Gastroesophageal sphincter (tissue), 4 donors: ENCODE results near the gene CEMIP2. TPM values are rescaled to one million over a fixed set of nuclear protein-coding genes. Genes with fewer than 3 reads are reported as not detected.

Experiments
- ATAC-seq: fragments of 150-250 bp; one replicate; pipeline ENCODE4 v1.9.1; 2016; ENCODE audit warnings: mild to moderate bottlenecking, moderate library complexity
- H3K27ac ChIP-seq, 4 donors: fragments of 200-600 bp; sonication (generic) in 3 of 4; 1 replicate in 3 of 4; 2 replicates in 1 of 4; pipeline ENCODE4 v1.5.1; 2016 to 2019
- H3K27me3 ChIP-seq: fragments of 200-600 bp; sonication (generic); one replicate; pipeline ENCODE4 v1.5.1; 2019
- H3K36me3 ChIP-seq, 2 donors: fragments of 200-600 bp; sonication (generic); one replicate each; pipeline ENCODE4 v1.5.1; 2019; ENCODE audit warnings: control low read depth in 1 of 2
- H3K4me1 ChIP-seq, 3 donors: fragments of 200-600 bp; sonication (generic); 1 replicate in 2 of 3; 2 replicates in 1 of 3; pipeline ENCODE4 v1.5.1; 2016 to 2019; ENCODE audit warnings: control low read depth in 2 of 3
- H3K4me3 ChIP-seq, 2 donors: fragments of 200-600 bp; sonication (generic); one replicate each; pipeline ENCODE4 v1.5.1; 2019; ENCODE audit warnings: mild to moderate bottlenecking in 1 of 2, moderate library complexity in 1 of 2
- H3K9me3 ChIP-seq, 3 donors: fragments of 200-600 bp; sonication (generic); one replicate each; pipeline ENCODE4 v1.5.1; 2017 to 2019; ENCODE audit warnings: control low read depth in 2 of 3
- CTCF ChIP-seq, 4 experiments: fragments of 200-600 bp in 2 of 4; fragments of 450-650 bp in 2 of 4; sonication (generic) in 1 of 4; IDR thresholded peaks; one replicate each; pipeline ENCODE4 v1.5.1; 2017 to 2019; ENCODE audit warnings: antibody characterized with exemption in 4 of 4, mild to moderate bottlenecking in 2 of 4, moderate library complexity in 2 of 4
- EP300 ChIP-seq: sonication (generic); formaldehyde crosslinking; IDR thresholded peaks from one replicate; pipeline ENCODE4 v1.6.1; 2017; ENCODE audit warnings: antibody characterized with exemption, mild to moderate bottlenecking
- POLR2A ChIP-seq, 2 donors: fragments of 450-650 bp; IDR thresholded peaks; one replicate each; pipeline ENCODE4 v1.6.1; 2017; ENCODE audit warnings: antibody characterized with exemption in 2 of 2, mild to moderate bottlenecking in 2 of 2, moderate library complexity in 1 of 2
- POLR2AphosphoS5 ChIP-seq: sonication (generic); formaldehyde crosslinking; IDR thresholded peaks from one replicate; pipeline ENCODE4 v1.6.1; 2017; ENCODE audit warnings: antibody characterized with exemption
- WGBS, 2 donors: methylation state at CpG; one replicate each; pipeline ENCODE4 v1.1.5; 2018; ENCODE audit warnings: low coverage in 1 of 2; 5-methylcytosine and 5-hydroxymethylcytosine counted together
- total RNA-seq, 4 donors: library from RNA; depleted of rRNA; stranded (reverse); fragments of >200 nt; gene quantifications; one replicate each; pipeline ENCODE4 v1.1.0, GENCODE V29; 2016

The CEMIP2 gene
- total RNA-seq, 4 donors from 2014 or later: 8.1 to 84.5 (median 17.4) TPM

GRCh38 chr9:71716138-71716909 is 52.0 kb downstream of the CEMIP2 start:
- no peaks in the 10 kb centered on the region for H3K9me3 ChIP-seq
- no peak overlapping the region for H3K4me3 ChIP-seq
- H3K36me3 ChIP-seq: peaks cover 0 to 39% of the 10 kb centered on the region in 2 donors
- peaks cover 0 to 5% (median 0%) of the 10 kb centered on the region in 3 donors for H3K4me1 ChIP-seq
- TF ChIP-seq CTCF (IDR thresholded peaks at IDR 0.05): peak; percentile 5 to 33 (median 29)
- TF ChIP-seq POLR2AphosphoS5: no peak
- ATAC-seq: no peak
- no peaks in the 10 kb centered on the region for H3K27me3 ChIP-seq
- no peak overlapping the region for H3K27ac ChIP-seq
- 90 to 100% methylated on average over 2 of the region's 2 CpGs for WGBS, 2 donors

- Histone ChIP-seq H3K27ac (no peak overlapping the region), H3K4me1 (no peaks in the 10 kb centered on the region), H3K36me3 (peaks cover 0 to 73% of the 10 kb centered on the region in 2 donors), H3K4me3 (no peak overlapping the region), H3K27me3 (no peaks in the 10 kb centered on the region), H3K9me3 (no peaks in the 10 kb centered on the region)
- no peak for ATAC-seq
- TF ChIP-seq POLR2A (IDR thresholded peaks at IDR 0.05) (no peak), CTCF (IDR thresholded peaks at IDR 0.05) (no peak), POLR2AphosphoS5 (no peak), EP300 (no peak)
These were observed 57.5 kb downstream of the CEMIP2 start for GRCh38 chr9:71710856-71711255.

- Histone ChIP-seq H3K36me3 (peaks cover 0 to 73% of the 10 kb centered on the region in 2 donors), H3K9me3 (no peaks in the 10 kb centered on the region), H3K4me3 (no peak overlapping the region), H3K4me1 (peaks cover 0 to 6% (median 3%) of the 10 kb centered on the region in 3 donors), H3K27me3 (no peaks in the 10 kb centered on the region), H3K27ac (no peak overlapping the region)
- WGBS, 2 donors: 83 to 95% methylated on average over 4 to 5 of the region's 5 CpGs
- TF ChIP-seq CTCF (IDR thresholded peaks at IDR 0.05) (no peak), POLR2A (IDR thresholded peaks at IDR 0.05) (no peak), POLR2AphosphoS5 (no peak), EP300 (no peak)
- ATAC-seq: no peak
These were observed 58.1 kb downstream of the CEMIP2 start for GRCh38 chr9:71710201-71710600.

- 95% methylated on average over 1 of the region's 1 CpG; no CpG with 5 or more reads in 1 of the 2 donors for WGBS, 2 donors
- Histone ChIP-seq H3K4me3 (no peak overlapping the region), H3K27me3 (no peaks in the 10 kb centered on the region), H3K9me3 (no peaks in the 10 kb centered on the region), H3K36me3 (peaks cover 0 to 68% of the 10 kb centered on the region in 2 donors), H3K4me1 (peaks cover 0 to 14% (median 6%) of the 10 kb centered on the region in 3 donors), H3K27ac (no peak overlapping the region)
- TF ChIP-seq POLR2AphosphoS5 (no peak), EP300 (no peak), CTCF (IDR thresholded peaks at IDR 0.05) (no peak), POLR2A (IDR thresholded peaks at IDR 0.05) (no peak)
- no peak for ATAC-seq
These were observed 58.9 kb downstream of the CEMIP2 start for GRCh38 chr9:71709384-71709783.

GRCh38 chr9:71706176-71706575 is 62.1 kb downstream of the CEMIP2 start:
- ATAC-seq: no peak
- 56 to 62% methylated on average over 1 of the region's 1 CpG for WGBS, 2 donors
- no peak overlapping the region for H3K27ac ChIP-seq
- peaks cover 0 to 24% (median 12%) of the 10 kb centered on the region in 3 donors for H3K4me1 ChIP-seq
- TF ChIP-seq EP300 (no peak), POLR2AphosphoS5 (no peak), CTCF (IDR thresholded peaks at IDR 0.05) (no peak), POLR2A (IDR thresholded peaks at IDR 0.05) (no peak)
- peaks cover 0 to 37% of the 10 kb centered on the region in 2 donors for H3K36me3 ChIP-seq
- H3K27me3 ChIP-seq: no peaks in the 10 kb centered on the region
- no peaks in the 10 kb centered on the region for H3K9me3 ChIP-seq
- no peak overlapping the region for H3K4me3 ChIP-seq
